HepG2 (cell line): ENCODE data around the gene ID3.

Experiments
- CTCF ChIP-seq: sonication (generic); formaldehyde crosslinking; IDR thresholded peaks from 2 replicates; pipeline ENCODE4 v1.5.0; 2020; ENCODE audit warnings: mild to moderate bottlenecking, missing genetic modification reagents, moderate library complexity
- NBN ChIP-seq: fragments of 450-650 bp; conservative IDR thresholded peaks from 2 replicates; pipeline ENCODE4 v1.6.1; 2017
- NR1H2 ChIP-seq: sonication (generic); formaldehyde crosslinking; IDR thresholded peaks from 2 replicates; pipeline ENCODE4 v1.8.1; 2022; ENCODE audit warnings: low read depth, missing genetic modification reagents, borderline replicate concordance
- POLR2A ChIP-seq, 2 experiments: IDR thresholded peaks; 2 replicates each; pipeline ENCODE4 v1.6.1; 2011; ENCODE audit warnings: low read depth in 2 of 2, low read length in 2 of 2, mild to moderate bottlenecking in 1 of 2, moderate library complexity in 1 of 2; ENCODE audit not compliant: insufficient read depth in 1 of 2
- RFX5 ChIP-seq: IDR thresholded peaks from 2 replicates; pipeline ENCODE4 v1.6.1; 2011; ENCODE audit warnings: low read depth, low read length, improper control_type of control experiment
- TP53 ChIP-seq: sonication (generic); formaldehyde crosslinking; conservative IDR thresholded peaks from 2 replicates; pipeline ENCODE4 v1.4.0; 2020; ENCODE audit warnings: missing genetic modification reagents
- ZBTB7A ChIP-seq: sonication (generic); formaldehyde crosslinking; IDR thresholded peaks from 2 replicates; pipeline ENCODE4 v1.8.0; 2022; ENCODE audit warnings: mild to moderate bottlenecking, missing genetic modification reagents
- ZKSCAN1 ChIP-seq: fragments of 150-350 bp; IDR thresholded peaks from 2 replicates; pipeline ENCODE4 v1.6.1; 2014; ENCODE audit warnings: low read length
- ZNF430 ChIP-seq: sonication (generic); formaldehyde crosslinking; IDR thresholded peaks from 2 replicates; pipeline ENCODE4 v1.9.0; 2021; ENCODE audit warnings: mild to moderate bottlenecking, missing genetic modification reagents
- ZNF558 ChIP-seq: sonication (generic); formaldehyde crosslinking; IDR thresholded peaks from 2 replicates; pipeline ENCODE4 v1.9.0; 2022; ENCODE audit warnings: mild to moderate bottlenecking, missing genetic modification reagents, borderline replicate concordance
- ZNF776 ChIP-seq: sonication (generic); formaldehyde crosslinking; IDR thresholded peaks from 2 replicates; pipeline ENCODE4 v1.4.0; 2020; ENCODE audit warnings: mild to moderate bottlenecking, missing genetic modification reagents
- ZNF777 ChIP-seq: sonication (generic); formaldehyde crosslinking; IDR thresholded peaks from 2 replicates; pipeline ENCODE4 v1.4.0; 2020; ENCODE audit warnings: missing genetic modification reagents

GRCh38 chr1:23543707-23544443 lies 15.4 kb downstream of the ID3 start:
- TF ChIP-seq POLR2A (IDR thresholded peaks at IDR 0.05; ENCODE audit: insufficient read depth in 1 of 2, low read depth in 2 of 2, low read length in 2 of 2) (no peak), ZNF776 (no peak), ZBTB7A (CRISPR knock-in tag) (no peak), RFX5 (no peak), ZNF558 (no peak), TP53 (no peak), NBN (no peak), ZNF777 (CRISPR knock-in tag) (no peak), ZKSCAN1 (no peak), NR1H2 (no peak), CTCF (no peak), ZNF430 (CRISPR knock-in tag) (no peak)
